HCT116 (cell line): ENCODE measurements around the gene DGCR8. TPM values are rescaled to one million over a fixed set of nuclear protein-coding genes. Genes with fewer than 3 reads are reported as not detected.

Experiments
- ATAC-seq: fragments of 200-7000 bp; cut with Tn5 transposase; 2 replicates; pipeline ENCODE4 v1.9.1; 2020; ENCODE audit warnings: mild to moderate bottlenecking, moderate library complexity
- BruUV-seq: library from RNA; stranded (reverse); fragments of 400-500 nt; replicated peaks from 2 replicates; lab custom pipeline; 2021; lab: Mats Ljungman, UMichigan
- CTCF ChIA-PET: fragments of 300-600 bp; sonication (Branson Sonifier 250); formaldehyde crosslinking; loops from one replicate; lab custom pipeline; 2021; ENCODE audit warnings: antibody characterized with exemption; lab: Charles Lee
- POLR2A ChIA-PET: fragments of 300-600, 350-600 bp; sonication (Branson Sonifier 250); formaldehyde crosslinking; loops from one replicate; lab custom pipeline; 2021; ENCODE audit warnings: antibody characterized with exemption; lab: Charles Lee
- RAD21 ChIA-PET, 2 experiments: fragments of 300-600 bp; sonication (Branson Sonifier 250); formaldehyde crosslinking; loops; one replicate each; lab custom pipeline; 2023; ENCODE audit warnings: low total read pairs in 2 of 2; ENCODE audit not compliant: uncharacterized antibody in 2 of 2, unreplicated experiment in 2 of 2, low non-redundant PET in 1 of 2; lab: Charles Lee
- DNase-seq: peaks from one replicate; pipeline ENCODE4 v3.0.0-alpha.2; 2010; ENCODE audit warnings: low read depth, low spot score
- H2AFZ ChIP-seq: fragments of 200-600 bp; shearing (Covaris generic), sonication (generic); 2 replicates; pipeline ENCODE4 v1.6.1; 2017; ENCODE audit warnings: low read depth, mixed run types, mixed read lengths, antibody characterized with exemption, low read length; ENCODE audit not compliant: poor library complexity, severe bottlenecking
- H3K27ac ChIP-seq: 2 replicates; pipeline ENCODE4 v1.5.1; 2012; ENCODE audit warnings: low read depth, low read length
- H3K27me3 ChIP-seq: fragments of 200-600 bp; sonication (generic); 2 replicates; pipeline ENCODE4 v1.6.1; 2016; ENCODE audit warnings: mixed run types, low read length, mixed read lengths; ENCODE audit not compliant: insufficient read depth
- H3K36me3 ChIP-seq, 2 experiments: fragments of 200-500 bp in 1 of 2; fragments of 200-600 bp in 1 of 2; sonication (Bioruptor generic) in 1 of 2; sonication (generic) in 1 of 2; 2 replicates each; pipeline versions ENCODE4 v1.5.1 to v1.6.1; 2014 to 2016; ENCODE audit warnings: low read length in 2 of 2, inconsistent platforms in 1 of 2, mixed read lengths in 1 of 2, mixed run types in 1 of 2; ENCODE audit not compliant: insufficient read depth in 2 of 2, control insufficient read depth in 1 of 2
- H3K4me1 ChIP-seq, 2 experiments: fragments of 200-600 bp in 1 of 2; sonication (generic) in 1 of 2; 2 replicates each; pipeline versions ENCODE4 v1.5.1 to v1.6.1; 2012 to 2017; ENCODE audit warnings: low read length in 2 of 2, inconsistent platforms in 1 of 2, mild to moderate bottlenecking in 1 of 2, mixed read lengths in 1 of 2, mixed run types in 1 of 2, moderate library complexity in 1 of 2; ENCODE audit not compliant: insufficient read depth in 2 of 2, control insufficient read depth in 1 of 2
- H3K4me2 ChIP-seq: fragments of 200-600 bp; sonication (generic); 2 replicates; pipeline ENCODE4 v1.6.1; 2017; ENCODE audit warnings: mixed run types, low read length, mixed read lengths
- H3K4me3 ChIP-seq, 2 experiments: fragments of 200-600 bp in 1 of 2; sonication (generic) in 1 of 2; replicated peaks in 1 of 2; 2 replicates each; pipeline ENCODE4 v1.5.1; 2011 to 2016; ENCODE audit warnings: low read length in 2 of 2, control low read depth in 1 of 2, low read depth in 1 of 2, mild to moderate bottlenecking in 1 of 2, mixed read lengths in 1 of 2, mixed run types in 1 of 2
- H3K79me2 ChIP-seq: fragments of 200-600 bp; sonication (generic); 2 replicates; pipeline ENCODE4 v1.6.1; 2017; ENCODE audit warnings: mild to moderate bottlenecking, mixed run types, low read length, moderate library complexity, mixed read lengths; ENCODE audit not compliant: insufficient read depth
- H3K9ac ChIP-seq: fragments of 200-600 bp; sonication (generic); 2 replicates; pipeline ENCODE4 v1.6.1; 2016; ENCODE audit warnings: low read length, mixed read lengths
- H3K9me2 ChIP-seq: fragments of 200-600 bp; sonication (generic), shearing (Covaris generic); 2 replicates; pipeline ENCODE4 v1.6.1; 2017; ENCODE audit warnings: mixed run types, mild to moderate bottlenecking, moderate library complexity; ENCODE audit not compliant: insufficient read depth
- H3K9me3 ChIP-seq, 2 experiments: fragments of 200-500 bp in 1 of 2; fragments of 200-600 bp in 1 of 2; sonication (Bioruptor generic) in 1 of 2; sonication (generic) in 1 of 2; 2 replicates each; pipeline ENCODE4 v1.6.1; 2014 to 2017; ENCODE audit warnings: low read length in 2 of 2, mixed read lengths in 2 of 2, inconsistent platforms in 1 of 2, low read depth in 1 of 2, mild to moderate bottlenecking in 1 of 2, mixed run types in 1 of 2, moderate library complexity in 1 of 2; ENCODE audit not compliant: control insufficient read depth in 1 of 2, insufficient read depth in 1 of 2
- H4K20me1 ChIP-seq: fragments of 200-600 bp; sonication (generic), shearing (Covaris generic); 2 replicates; pipeline ENCODE4 v1.6.1; 2017; ENCODE audit warnings: mixed run types, mild to moderate bottlenecking, moderate library complexity; ENCODE audit not compliant: insufficient read depth
- CBX3 ChIP-seq: IDR thresholded peaks from 2 replicates; pipeline ENCODE4 v1.6.1; 2012; ENCODE audit warnings: low read depth
- CEBPB ChIP-seq: IDR thresholded peaks from 2 replicates; pipeline ENCODE4 v1.6.1; 2012; ENCODE audit warnings: low read depth
- EGR1 ChIP-seq: IDR thresholded peaks from 2 replicates; pipeline ENCODE4 v1.6.1; 2012; ENCODE audit warnings: low read depth
- ELF1 ChIP-seq: IDR thresholded peaks from 2 replicates; pipeline ENCODE4 v1.6.1; 2012; ENCODE audit warnings: low read depth, borderline replicate concordance
- EZH2 ChIP-seq: fragments of 200-600 bp; sonication (generic); IDR thresholded peaks from 2 replicates; pipeline ENCODE4 v1.6.1; 2017; ENCODE audit warnings: antibody characterized with exemption, mixed run types
- EZH2phosphoT487 ChIP-seq: fragments of 200-600 bp; IDR thresholded peaks from 2 replicates; pipeline ENCODE4 v1.6.1; 2018; ENCODE audit warnings: antibody characterized with exemption, borderline replicate concordance
- FOSL1 ChIP-seq: IDR thresholded peaks from 2 replicates; pipeline ENCODE4 v1.6.1; 2012; ENCODE audit warnings: low read depth
- JUND ChIP-seq: IDR thresholded peaks from 2 replicates; pipeline ENCODE4 v1.6.1; 2012
- RAD21 ChIP-seq: IDR thresholded peaks from 2 replicates; pipeline ENCODE4 v1.6.1; 2012; ENCODE audit warnings: low read depth, mild to moderate bottlenecking
- SIN3A ChIP-seq: IDR thresholded peaks from 2 replicates; pipeline ENCODE4 v1.6.1; 2012; ENCODE audit warnings: low read depth
- SRF ChIP-seq: IDR thresholded peaks from 2 replicates; pipeline ENCODE4 v1.6.1; 2012; ENCODE audit warnings: low read depth
- YY1 ChIP-seq: IDR thresholded peaks from 2 replicates; pipeline ENCODE4 v1.6.1; 2011; ENCODE audit warnings: low read length, low read depth, moderate library complexity, mild to moderate bottlenecking; ENCODE audit not compliant: insufficient replicate concordance; ENCODE audit errors: extremely low read depth
- ZNF274 ChIP-seq: fragments of 200-500 bp; sonication (Bioruptor generic); IDR thresholded peaks from 2 replicates; pipeline ENCODE4 v1.6.1; 2014; ENCODE audit warnings: mild to moderate bottlenecking, low read depth, low read length, inconsistent platforms
- intact Hi-C: fragments of 100-400 bp; cut with micrococcal nuclease; formaldehyde crosslinking; loops from 2 replicates; pipeline ENCODE4 v1.10.0; 2022
- total RNA-seq: library from RNA; stranded (reverse); gene quantifications from one replicate; pipeline ENCODE4 v1.2.1, GENCODE V29; 2021; ENCODE audit not compliant: unreplicated experiment
- TF ChIP-seq, protein P1 (sequence below): IDR thresholded peaks from 2 replicates; pipeline ENCODE4 v1.6.1; 2012
- TF ChIP-seq, protein P2 (sequence below), 3 experiments: fragments of 200-600 bp in 1 of 3; sonication (generic) in 1 of 3; IDR thresholded peaks in 2 of 3; conservative IDR thresholded peaks in 1 of 3; 2 replicates each; pipeline ENCODE4 v1.5.1; 2012 to 2017; ENCODE audit warnings: low read depth in 2 of 3, low read length in 2 of 3, antibody characterized with exemption in 1 of 3, borderline replicate concordance in 1 of 3, control low read depth in 1 of 3, mild to moderate bottlenecking in 1 of 3, mixed read lengths in 1 of 3, mixed run types in 1 of 3, moderate library complexity in 1 of 3; ENCODE audit not compliant: insufficient read depth in 1 of 3

The DGCR8 gene
- total RNA-seq, 1 experiment from 2014 or later: 43.8 TPM

DNA sequence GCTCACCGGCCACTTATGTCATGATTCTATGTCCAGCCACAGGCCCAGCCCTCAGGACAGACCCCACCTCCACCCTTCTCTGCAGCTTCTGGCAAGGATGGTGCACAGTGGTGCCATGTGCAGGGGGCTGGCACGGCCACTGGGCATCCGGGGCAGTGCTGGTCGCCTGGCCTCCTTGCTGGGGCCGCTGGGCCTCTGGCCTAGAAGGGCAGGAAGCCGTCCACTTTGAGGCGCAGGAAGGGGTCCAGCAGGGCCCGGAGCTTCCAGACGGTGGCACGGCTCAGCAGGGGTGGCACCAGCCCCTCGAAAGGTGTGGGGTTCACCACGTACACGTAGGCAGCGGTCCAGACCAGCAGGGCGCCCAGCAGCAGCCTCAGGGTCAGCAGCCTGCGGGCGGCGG is 68.4 kb downstream of the DGCR8 start:
- Histone ChIP-seq H3K27me3 (no peaks in the 10 kb centered on the region), H3K4me3 (no peak overlapping the region), H3K9ac (no peak overlapping the region), H3K36me3 (no peaks in the 10 kb centered on the region; a peak in 1 of 4 replicates), H3K79me2 (no peaks in the 10 kb centered on the region), H4K20me1 (no peaks in the 10 kb centered on the region), H3K4me1 (no peaks in the 10 kb centered on the region), H2AFZ (no peak overlapping the region), H3K4me2 (no peak overlapping the region), H3K9me2 (no peaks in the 10 kb centered on the region), H3K9me3 (no peaks in the 10 kb centered on the region), H3K27ac (no peak overlapping the region)
- DNase-seq (no peak), ATAC-seq (no peak)
- ChIA-PET POLR2A (no interaction called here), CTCF (no interaction called here), RAD21 (no interaction called here)
- no peak for TF ChIP-seq CBX3
- TF ChIP-seq EZH2: no peak
- no peak for TF ChIP-seq EZH2phosphoT487
- TF ChIP-seq ELF1: no peak
- no TSS peak for BruUV-seq
- intact Hi-C loops: no loop called here

DNA sequence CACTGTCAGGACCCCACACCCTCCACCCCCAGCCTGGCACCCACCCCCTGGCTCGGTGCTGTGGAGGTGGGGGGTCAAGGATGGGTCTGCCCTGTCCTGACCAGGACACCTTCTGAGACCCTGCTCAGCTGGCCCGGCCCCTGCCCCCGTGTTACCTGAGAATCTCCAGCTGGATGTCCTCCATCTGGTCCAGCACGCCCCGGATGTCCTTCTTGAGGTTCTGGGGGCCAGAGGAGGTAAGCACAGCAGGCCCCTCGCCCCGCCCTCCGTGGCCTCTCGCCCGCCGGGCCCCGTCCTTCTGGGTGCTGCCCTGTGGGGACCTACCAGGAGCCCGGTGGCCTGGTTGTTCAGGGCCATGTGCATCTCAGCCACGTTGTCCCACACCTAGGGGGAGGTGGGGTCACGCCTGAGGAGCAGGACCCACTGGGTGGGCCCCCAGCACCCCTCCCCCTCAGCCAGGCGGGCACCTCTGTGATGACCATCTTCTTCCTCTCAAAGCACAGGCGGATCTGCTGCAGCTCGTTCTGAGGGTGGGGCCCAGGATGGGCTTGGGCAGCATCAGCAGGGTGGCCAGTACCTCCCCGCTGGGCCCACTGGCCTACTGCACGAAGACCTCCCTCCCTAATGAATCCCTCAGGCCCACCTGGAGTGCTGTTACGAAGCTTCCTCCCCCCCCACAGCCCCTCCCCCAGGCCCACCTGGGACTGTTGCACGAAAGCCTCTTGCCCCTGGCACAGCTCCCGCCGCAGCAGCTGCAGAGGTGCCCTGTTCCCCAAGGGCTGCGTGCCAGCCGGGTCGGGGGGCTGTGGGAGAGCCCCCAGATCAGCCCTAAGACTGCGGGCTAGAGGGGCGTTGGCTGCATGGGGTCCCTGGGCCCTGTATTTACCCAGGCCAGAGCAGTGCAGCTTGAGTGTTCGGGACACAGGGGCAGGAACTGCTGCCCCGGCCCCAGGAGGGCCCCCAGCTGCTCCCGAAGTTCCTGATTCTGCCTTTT is 69.5 kb downstream of the DGCR8 start:
- Histone ChIP-seq H3K9ac (no peak overlapping the region), H3K79me2 (no peaks in the 10 kb centered on the region), H3K27ac (no peak overlapping the region)
- no peak for DNase-seq
- CTCF ChIA-PET: no interaction called here
- TF ChIP-seq SIN3A (no peak), CBX3 (no peak), CEBPB (no peak), ELF1 (no peak), ZNF274 (no peak), RAD21 (no peak), YY1 (no peak), FOSL1 (no peak), JUND (no peak), SRF (no peak), EZH2 (no peak), EGR1 (no peak)
- TF ChIP-seq, protein P1, sequence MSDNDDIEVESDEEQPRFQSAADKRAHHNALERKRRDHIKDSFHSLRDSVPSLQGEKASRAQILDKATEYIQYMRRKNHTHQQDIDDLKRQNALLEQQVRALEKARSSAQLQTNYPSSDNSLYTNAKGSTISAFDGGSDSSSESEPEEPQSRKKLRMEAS: no peak
- TF ChIP-seq, protein P2, sequence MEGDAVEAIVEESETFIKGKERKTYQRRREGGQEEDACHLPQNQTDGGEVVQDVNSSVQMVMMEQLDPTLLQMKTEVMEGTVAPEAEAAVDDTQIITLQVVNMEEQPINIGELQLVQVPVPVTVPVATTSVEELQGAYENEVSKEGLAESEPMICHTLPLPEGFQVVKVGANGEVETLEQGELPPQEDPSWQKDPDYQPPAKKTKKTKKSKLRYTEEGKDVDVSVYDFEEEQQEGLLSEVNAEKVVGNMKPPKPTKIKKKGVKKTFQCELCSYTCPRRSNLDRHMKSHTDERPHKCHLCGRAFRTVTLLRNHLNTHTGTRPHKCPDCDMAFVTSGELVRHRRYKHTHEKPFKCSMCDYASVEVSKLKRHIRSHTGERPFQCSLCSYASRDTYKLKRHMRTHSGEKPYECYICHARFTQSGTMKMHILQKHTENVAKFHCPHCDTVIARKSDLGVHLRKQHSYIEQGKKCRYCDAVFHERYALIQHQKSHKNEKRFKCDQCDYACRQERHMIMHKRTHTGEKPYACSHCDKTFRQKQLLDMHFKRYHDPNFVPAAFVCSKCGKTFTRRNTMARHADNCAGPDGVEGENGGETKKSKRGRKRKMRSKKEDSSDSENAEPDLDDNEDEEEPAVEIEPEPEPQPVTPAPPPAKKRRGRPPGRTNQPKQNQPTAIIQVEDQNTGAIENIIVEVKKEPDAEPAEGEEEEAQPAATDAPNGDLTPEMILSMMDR (IDR thresholded peaks at IDR 0.05 in 2 of 3, conservative IDR thresholded peaks at IDR 0.05 in 1 of 3; ENCODE audit: borderline replicate concordance in 1 of 3, insufficient read depth in 1 of 3, low read depth in 2 of 3, low read length in 2 of 3): no peak
- TF ChIP-seq, all 23 proteins: peak for 0
- intact Hi-C loops: no loop called here
- Histone ChIP-seq H3K27me3 (no peaks in the 10 kb centered on the region), H3K4me3 (no peak overlapping the region), H3K4me1 (no peaks in the 10 kb centered on the region), H3K9me3 (no peaks in the 10 kb centered on the region), H4K20me1 (no peaks in the 10 kb centered on the region), H2AFZ (no peak overlapping the region), H3K9me2 (no peaks in the 10 kb centered on the region), H3K36me3 (no peaks in the 10 kb centered on the region; a peak in 1 of 4 replicates), H3K4me2 (no peak overlapping the region)
- BruUV-seq: no TSS peak
- RAD21 ChIA-PET: no interaction called here
- no peak for ATAC-seq
- POLR2A ChIA-PET: no interaction called here
